WTC11 (cell line): ENCODE results near the gene HPN. TPM values are rescaled to one million over a fixed set of nuclear protein-coding genes. Genes with fewer than 3 reads are reported as not detected.

Experiments
- ATAC-seq: fragments of 200-7000 bp; cut with Tn5 transposase; 2 replicates; pipeline ENCODE4 v1.10.0; 2021; ENCODE audit warnings: mild to moderate bottlenecking, moderate library complexity
- CTCF ChIA-PET: fragments of 300-600 bp; sonication (Branson Sonifier 250); formaldehyde crosslinking; loops from one replicate; lab custom pipeline; 2021; ENCODE audit warnings: antibody characterized with exemption; lab: Charles Lee
- POLR2A ChIA-PET: fragments of 350-600 bp; sonication (Branson Sonifier 250); formaldehyde crosslinking; loops from one replicate; lab custom pipeline; 2021; ENCODE audit warnings: antibody characterized with exemption; lab: Charles Lee
- DNase-seq: peaks from one replicate; pipeline ENCODE4 v3.0.0; 2021; ENCODE audit warnings: low spot score
- H3K27ac Mint-ChIP-seq: 2 replicates; pipeline ENCODE4 v1.8.0; 2021; ENCODE audit warnings: mixed read lengths
- H3K27me3 Mint-ChIP-seq: 2 replicates; pipeline ENCODE4 v1.8.0; 2021; ENCODE audit warnings: low read depth, mild to moderate bottlenecking, moderate library complexity, mixed read lengths
- H3K36me3 Mint-ChIP-seq: 2 replicates; pipeline ENCODE4 v1.8.0; 2021; ENCODE audit warnings: mixed read lengths
- H3K4me1 Mint-ChIP-seq: 2 replicates; pipeline ENCODE4 v1.8.0; 2022; ENCODE audit warnings: mixed read lengths
- H3K4me3 Mint-ChIP-seq: 2 replicates; pipeline ENCODE4 v1.8.0; 2021; ENCODE audit warnings: mild to moderate bottlenecking, moderate library complexity, mixed read lengths
- H3K9me3 Mint-ChIP-seq: 2 replicates; pipeline ENCODE4 v1.8.0; 2021; ENCODE audit warnings: mixed read lengths
- ELF4 ChIP-seq: sonication (generic); formaldehyde crosslinking; IDR thresholded peaks from 2 replicates; pipeline ENCODE4 v1.8.1; 2022; ENCODE audit warnings: low read depth, mild to moderate bottlenecking, moderate library complexity, missing genetic modification reagents
- EMX1 ChIP-seq: fragments of 250-450 bp; sonication (Bioruptor Pico); IDR thresholded peaks from 2 replicates; pipeline ENCODE4 v1.8.0; 2021; ENCODE audit warnings: mild to moderate bottlenecking
- ETV6 ChIP-seq: sonication (generic); formaldehyde crosslinking; IDR thresholded peaks from 2 replicates; pipeline ENCODE4 v1.8.1; 2022; ENCODE audit warnings: mild to moderate bottlenecking, missing genetic modification reagents
- FOXJ3 ChIP-seq: sonication (generic); formaldehyde crosslinking; IDR thresholded peaks from 2 replicates; pipeline ENCODE4 v1.9.0; 2021; ENCODE audit warnings: missing genetic modification reagents, mild to moderate bottlenecking, borderline replicate concordance
- FOXP1 ChIP-seq: sonication (generic); formaldehyde crosslinking; IDR thresholded peaks from 2 replicates; pipeline ENCODE4 v1.8.0; 2022; ENCODE audit warnings: missing genetic modification reagents, mild to moderate bottlenecking, moderate library complexity, borderline replicate concordance
- GTF2I ChIP-seq: fragments of 250-450 bp; sonication (Bioruptor Pico); conservative IDR thresholded peaks from 2 replicates; pipeline ENCODE4 v1.4.0; 2021; ENCODE audit warnings: mild to moderate bottlenecking
- NFATC4 ChIP-seq: fragments of 250-450 bp; sonication (Bioruptor Pico); IDR thresholded peaks from 2 replicates; pipeline ENCODE4 v1.9.0; 2021; ENCODE audit warnings: mild to moderate bottlenecking
- NR3C1 ChIP-seq: sonication (generic); formaldehyde crosslinking; conservative IDR thresholded peaks from 2 replicates; pipeline ENCODE4 v1.8.1; 2023; ENCODE audit warnings: low read depth, mild to moderate bottlenecking, missing genetic modification reagents
- TCF7 ChIP-seq: sonication (generic); formaldehyde crosslinking; IDR thresholded peaks from 2 replicates; pipeline ENCODE4 v1.8.0; 2022; ENCODE audit warnings: mild to moderate bottlenecking, low read depth, missing genetic modification reagents, moderate library complexity
- ZBTB21 ChIP-seq: sonication (generic); formaldehyde crosslinking; IDR thresholded peaks from 2 replicates; pipeline ENCODE4 v1.8.1; 2023; ENCODE audit warnings: mild to moderate bottlenecking, missing genetic modification reagents, borderline replicate concordance
- ZNF263 ChIP-seq: sonication (generic); formaldehyde crosslinking; IDR thresholded peaks from 2 replicates; pipeline ENCODE4 v1.8.1; 2022; ENCODE audit warnings: low read depth, mild to moderate bottlenecking, moderate library complexity, missing genetic modification reagents
- ZNF317 ChIP-seq: sonication (generic); formaldehyde crosslinking; IDR thresholded peaks from 2 replicates; pipeline ENCODE4 v1.8.1; 2023; ENCODE audit warnings: low read depth, mild to moderate bottlenecking, moderate library complexity, missing genetic modification reagents, borderline replicate concordance
- ZNF396 ChIP-seq: fragments of 250-450 bp; sonication (Bioruptor Pico); IDR thresholded peaks from 2 replicates; pipeline ENCODE4 v1.8.0; 2021; ENCODE audit warnings: mild to moderate bottlenecking, moderate library complexity, borderline replicate concordance
- ZNF416 ChIP-seq: fragments of 250-450 bp; sonication (Bioruptor Pico); IDR thresholded peaks from 2 replicates; pipeline ENCODE4 v1.9.0; 2021; ENCODE audit warnings: mild to moderate bottlenecking, inconsistent platforms
- total RNA-seq: library from RNA; stranded (reverse); gene quantifications from 3 replicates; pipeline ENCODE4 v1.2.3, GENCODE V29; 2021
- TF ChIP-seq, protein P1 (sequence below): sonication (generic); formaldehyde crosslinking; IDR thresholded peaks from 2 replicates; pipeline ENCODE4 v1.8.0; 2022; ENCODE audit warnings: mild to moderate bottlenecking, missing genetic modification reagents
- TF ChIP-seq, protein P2 (sequence below): sonication (generic); formaldehyde crosslinking; IDR thresholded peaks from 2 replicates; pipeline ENCODE4 v1.8.1; 2022; ENCODE audit warnings: low read depth, mild to moderate bottlenecking, moderate library complexity, missing genetic modification reagents, borderline replicate concordance
- TF ChIP-seq, protein P3 (sequence below): sonication (generic); formaldehyde crosslinking; IDR thresholded peaks from 2 replicates; pipeline ENCODE4 v1.8.0; 2022; ENCODE audit warnings: mild to moderate bottlenecking, missing genetic modification reagents
- TF ChIP-seq, protein P4 (sequence below): sonication (generic); formaldehyde crosslinking; IDR thresholded peaks from 2 replicates; pipeline ENCODE4 v1.8.0; 2023; ENCODE audit warnings: missing genetic modification reagents
- TF ChIP-seq, protein P5 (sequence below): sonication (generic); formaldehyde crosslinking; IDR thresholded peaks from 2 replicates; pipeline ENCODE4 v1.8.1; 2023; ENCODE audit warnings: mild to moderate bottlenecking, moderate library complexity, missing genetic modification reagents
- TF ChIP-seq, protein P6 (sequence below): fragments of 250-450 bp; sonication (Bioruptor Pico); IDR thresholded peaks from 2 replicates; pipeline ENCODE4 v1.9.0; 2021; ENCODE audit warnings: mild to moderate bottlenecking
- TF ChIP-seq, protein P7 (sequence below): fragments of 250-450 bp; sonication (Bioruptor Pico); IDR thresholded peaks from 2 replicates; pipeline ENCODE4 v1.9.0; 2021; ENCODE audit warnings: mild to moderate bottlenecking, borderline replicate concordance
- TF ChIP-seq, protein P8 (sequence below): fragments of 250-450 bp; sonication (Bioruptor Pico); IDR thresholded peaks from 2 replicates; pipeline ENCODE4 v1.9.0; 2021; ENCODE audit warnings: moderate library complexity, mild to moderate bottlenecking, inconsistent platforms, borderline replicate concordance

The HPN gene
- total RNA-seq, 1 experiment from 2014 or later, result 20.8 TPM

DNA sequence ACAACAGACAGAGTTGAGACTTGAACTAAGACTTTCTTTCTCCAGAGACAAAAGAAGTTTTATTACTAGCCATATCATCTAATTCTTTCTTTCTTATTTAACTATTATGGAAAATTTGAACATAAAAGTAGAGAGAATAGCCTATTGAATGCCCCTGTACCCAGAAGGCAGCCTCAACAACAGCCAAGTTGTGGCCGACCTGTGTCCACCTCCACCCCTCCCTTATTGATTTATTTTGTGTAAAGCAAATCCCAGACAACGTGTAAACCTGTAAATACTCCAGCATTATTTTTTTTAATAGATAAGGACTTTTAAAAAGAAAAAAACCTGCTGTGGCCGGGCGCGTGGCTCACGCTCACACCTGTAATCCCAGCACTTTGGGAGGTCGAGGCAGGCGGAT, 48.0 kb downstream of the HPN start:
- DNase-seq, result no peak
- no peaks in the 10 kb centered on the region; the same call in 1 of the 2 replicates for H3K9me3 Mint-ChIP-seq
- no peaks in the 10 kb centered on the region for H3K36me3 Mint-ChIP-seq
- TF ChIP-seq FOXP1 (no peak), ZNF416 (CRISPR knock-in tag) (no peak), FOXJ3 (CRISPR knock-in tag) (no peak), ETV6 (no peak)
- TF ChIP-seq, protein P1, sequence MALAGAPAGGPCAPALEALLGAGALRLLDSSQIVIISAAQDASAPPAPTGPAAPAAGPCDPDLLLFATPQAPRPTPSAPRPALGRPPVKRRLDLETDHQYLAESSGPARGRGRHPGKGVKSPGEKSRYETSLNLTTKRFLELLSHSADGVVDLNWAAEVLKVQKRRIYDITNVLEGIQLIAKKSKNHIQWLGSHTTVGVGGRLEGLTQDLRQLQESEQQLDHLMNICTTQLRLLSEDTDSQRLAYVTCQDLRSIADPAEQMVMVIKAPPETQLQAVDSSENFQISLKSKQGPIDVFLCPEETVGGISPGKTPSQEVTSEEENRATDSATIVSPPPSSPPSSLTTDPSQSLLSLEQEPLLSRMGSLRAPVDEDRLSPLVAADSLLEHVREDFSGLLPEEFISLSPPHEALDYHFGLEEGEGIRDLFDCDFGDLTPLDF, result no peak
- TF ChIP-seq, protein P2, sequence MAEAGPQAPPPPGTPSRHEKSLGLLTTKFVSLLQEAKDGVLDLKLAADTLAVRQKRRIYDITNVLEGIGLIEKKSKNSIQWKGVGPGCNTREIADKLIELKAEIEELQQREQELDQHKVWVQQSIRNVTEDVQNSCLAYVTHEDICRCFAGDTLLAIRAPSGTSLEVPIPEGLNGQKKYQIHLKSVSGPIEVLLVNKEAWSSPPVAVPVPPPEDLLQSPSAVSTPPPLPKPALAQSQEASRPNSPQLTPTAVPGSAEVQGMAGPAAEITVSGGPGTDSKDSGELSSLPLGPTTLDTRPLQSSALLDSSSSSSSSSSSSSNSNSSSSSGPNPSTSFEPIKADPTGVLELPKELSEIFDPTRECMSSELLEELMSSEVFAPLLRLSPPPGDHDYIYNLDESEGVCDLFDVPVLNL (CRISPR knock-in tag), result no peak
- TF ChIP-seq, protein P3, sequence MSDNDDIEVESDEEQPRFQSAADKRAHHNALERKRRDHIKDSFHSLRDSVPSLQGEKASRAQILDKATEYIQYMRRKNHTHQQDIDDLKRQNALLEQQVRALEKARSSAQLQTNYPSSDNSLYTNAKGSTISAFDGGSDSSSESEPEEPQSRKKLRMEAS (CRISPR knock-in tag), result no peak
- TF ChIP-seq, protein P4, sequence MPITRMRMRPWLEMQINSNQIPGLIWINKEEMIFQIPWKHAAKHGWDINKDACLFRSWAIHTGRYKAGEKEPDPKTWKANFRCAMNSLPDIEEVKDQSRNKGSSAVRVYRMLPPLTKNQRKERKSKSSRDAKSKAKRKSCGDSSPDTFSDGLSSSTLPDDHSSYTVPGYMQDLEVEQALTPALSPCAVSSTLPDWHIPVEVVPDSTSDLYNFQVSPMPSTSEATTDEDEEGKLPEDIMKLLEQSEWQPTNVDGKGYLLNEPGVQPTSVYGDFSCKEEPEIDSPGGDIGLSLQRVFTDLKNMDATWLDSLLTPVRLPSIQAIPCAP (CRISPR knock-in tag), result no peak
- TF ChIP-seq, all 79 proteins: peak for 0
- Mint-ChIP-seq H3K27me3 (peaks cover 5% of the 10 kb centered on the region), H3K4me1 (peaks cover 13% of the 10 kb centered on the region), H3K4me3 (no peak overlapping the region), H3K27ac (no peak overlapping the region)
- POLR2A ChIA-PET, result interaction anchor here (0.6 to 1.0 kb wide), 3 partner anchors 23 to 482 kb away, joined by 3 read pairs; no protein-coding TSS in a partner anchor
- no peak for ATAC-seq
- CTCF ChIA-PET, result interaction anchor here (0.6 to 3.9 kb wide), 20 partner anchors 9 to 251 kb away, joined by 3 to 58 read pairs (median 5); partner anchors contain the start of gene LGI4

DNA sequence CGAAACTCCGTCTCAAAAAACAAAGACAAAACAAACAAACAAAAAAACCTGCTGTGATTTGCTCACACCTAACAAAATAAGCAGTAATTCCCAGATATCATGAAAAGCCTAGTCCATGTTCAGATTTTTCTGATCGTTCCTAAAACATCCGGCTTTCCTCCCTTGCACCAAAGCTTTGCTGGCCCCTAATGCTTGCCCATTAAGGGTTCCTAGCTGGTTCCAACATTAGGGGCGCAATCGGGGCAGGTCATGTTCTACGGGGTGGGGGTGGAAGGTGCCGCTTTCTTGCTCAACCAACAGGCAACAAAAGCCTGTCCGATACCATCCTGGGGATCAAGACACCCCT, 48.6 kb downstream of the HPN start:
- peaks cover 13% of the 10 kb centered on the region for H3K4me1 Mint-ChIP-seq
- H3K27ac Mint-ChIP-seq, result no peak overlapping the region
- peak overlapping the region; percentile 55 for H3K4me3 Mint-ChIP-seq
- DNase-seq, result no peak
- 0 out of 2 replicates have a peak, but pooled peaks have one; percentile 7 for ATAC-seq
- ChIA-PET POLR2A (interaction anchor here (0.6 to 1.0 kb wide), 4 partner anchors 22 to 483 kb away, joined by 3 to 5 read pairs (median 3); no protein-coding TSS in a partner anchor), CTCF (interaction anchor here (0.6 to 3.9 kb wide), 23 partner anchors 8 to 251 kb away, joined by 3 to 58 read pairs (median 5); partner anchors contain the start of gene LGI4)
- peaks cover 5% of the 10 kb centered on the region for H3K27me3 Mint-ChIP-seq
- no peaks in the 10 kb centered on the region for H3K36me3 Mint-ChIP-seq
- H3K9me3 Mint-ChIP-seq, result no peaks in the 10 kb centered on the region; the same call in 1 of the 2 replicates
- TF ChIP-seq, protein P5, sequence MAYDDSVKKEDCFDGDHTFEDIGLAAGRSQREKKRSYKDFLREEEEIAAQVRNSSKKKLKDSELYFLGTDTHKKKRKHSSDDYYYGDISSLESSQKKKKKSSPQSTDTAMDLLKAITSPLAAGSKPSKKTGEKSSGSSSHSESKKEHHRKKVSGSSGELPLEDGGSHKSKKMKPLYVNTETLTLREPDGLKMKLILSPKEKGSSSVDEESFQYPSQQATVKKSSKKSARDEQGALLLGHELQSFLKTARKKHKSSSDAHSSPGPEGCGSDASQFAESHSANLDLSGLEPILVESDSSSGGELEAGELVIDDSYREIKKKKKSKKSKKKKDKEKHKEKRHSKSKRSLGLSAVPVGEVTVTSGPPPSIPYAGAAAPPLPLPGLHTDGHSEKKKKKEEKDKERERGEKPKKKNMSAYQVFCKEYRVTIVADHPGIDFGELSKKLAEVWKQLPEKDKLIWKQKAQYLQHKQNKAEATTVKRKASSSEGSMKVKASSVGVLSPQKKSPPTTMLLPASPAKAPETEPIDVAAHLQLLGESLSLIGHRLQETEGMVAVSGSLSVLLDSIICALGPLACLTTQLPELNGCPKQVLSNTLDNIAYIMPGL (CRISPR knock-in tag), result no peak
- no peak for TF ChIP-seq TCF7 (CRISPR knock-in tag)
- no peak for TF ChIP-seq ZNF317 (CRISPR knock-in tag)
- no peak for TF ChIP-seq ZBTB21 (CRISPR knock-in tag)
- TF ChIP-seq, protein P6, sequence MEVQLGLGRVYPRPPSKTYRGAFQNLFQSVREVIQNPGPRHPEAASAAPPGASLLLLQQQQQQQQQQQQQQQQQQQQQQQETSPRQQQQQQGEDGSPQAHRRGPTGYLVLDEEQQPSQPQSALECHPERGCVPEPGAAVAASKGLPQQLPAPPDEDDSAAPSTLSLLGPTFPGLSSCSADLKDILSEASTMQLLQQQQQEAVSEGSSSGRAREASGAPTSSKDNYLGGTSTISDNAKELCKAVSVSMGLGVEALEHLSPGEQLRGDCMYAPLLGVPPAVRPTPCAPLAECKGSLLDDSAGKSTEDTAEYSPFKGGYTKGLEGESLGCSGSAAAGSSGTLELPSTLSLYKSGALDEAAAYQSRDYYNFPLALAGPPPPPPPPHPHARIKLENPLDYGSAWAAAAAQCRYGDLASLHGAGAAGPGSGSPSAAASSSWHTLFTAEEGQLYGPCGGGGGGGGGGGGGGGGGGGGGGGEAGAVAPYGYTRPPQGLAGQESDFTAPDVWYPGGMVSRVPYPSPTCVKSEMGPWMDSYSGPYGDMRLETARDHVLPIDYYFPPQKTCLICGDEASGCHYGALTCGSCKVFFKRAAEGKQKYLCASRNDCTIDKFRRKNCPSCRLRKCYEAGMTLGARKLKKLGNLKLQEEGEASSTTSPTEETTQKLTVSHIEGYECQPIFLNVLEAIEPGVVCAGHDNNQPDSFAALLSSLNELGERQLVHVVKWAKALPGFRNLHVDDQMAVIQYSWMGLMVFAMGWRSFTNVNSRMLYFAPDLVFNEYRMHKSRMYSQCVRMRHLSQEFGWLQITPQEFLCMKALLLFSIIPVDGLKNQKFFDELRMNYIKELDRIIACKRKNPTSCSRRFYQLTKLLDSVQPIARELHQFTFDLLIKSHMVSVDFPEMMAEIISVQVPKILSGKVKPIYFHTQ, result no peak
- TF ChIP-seq, protein P7, sequence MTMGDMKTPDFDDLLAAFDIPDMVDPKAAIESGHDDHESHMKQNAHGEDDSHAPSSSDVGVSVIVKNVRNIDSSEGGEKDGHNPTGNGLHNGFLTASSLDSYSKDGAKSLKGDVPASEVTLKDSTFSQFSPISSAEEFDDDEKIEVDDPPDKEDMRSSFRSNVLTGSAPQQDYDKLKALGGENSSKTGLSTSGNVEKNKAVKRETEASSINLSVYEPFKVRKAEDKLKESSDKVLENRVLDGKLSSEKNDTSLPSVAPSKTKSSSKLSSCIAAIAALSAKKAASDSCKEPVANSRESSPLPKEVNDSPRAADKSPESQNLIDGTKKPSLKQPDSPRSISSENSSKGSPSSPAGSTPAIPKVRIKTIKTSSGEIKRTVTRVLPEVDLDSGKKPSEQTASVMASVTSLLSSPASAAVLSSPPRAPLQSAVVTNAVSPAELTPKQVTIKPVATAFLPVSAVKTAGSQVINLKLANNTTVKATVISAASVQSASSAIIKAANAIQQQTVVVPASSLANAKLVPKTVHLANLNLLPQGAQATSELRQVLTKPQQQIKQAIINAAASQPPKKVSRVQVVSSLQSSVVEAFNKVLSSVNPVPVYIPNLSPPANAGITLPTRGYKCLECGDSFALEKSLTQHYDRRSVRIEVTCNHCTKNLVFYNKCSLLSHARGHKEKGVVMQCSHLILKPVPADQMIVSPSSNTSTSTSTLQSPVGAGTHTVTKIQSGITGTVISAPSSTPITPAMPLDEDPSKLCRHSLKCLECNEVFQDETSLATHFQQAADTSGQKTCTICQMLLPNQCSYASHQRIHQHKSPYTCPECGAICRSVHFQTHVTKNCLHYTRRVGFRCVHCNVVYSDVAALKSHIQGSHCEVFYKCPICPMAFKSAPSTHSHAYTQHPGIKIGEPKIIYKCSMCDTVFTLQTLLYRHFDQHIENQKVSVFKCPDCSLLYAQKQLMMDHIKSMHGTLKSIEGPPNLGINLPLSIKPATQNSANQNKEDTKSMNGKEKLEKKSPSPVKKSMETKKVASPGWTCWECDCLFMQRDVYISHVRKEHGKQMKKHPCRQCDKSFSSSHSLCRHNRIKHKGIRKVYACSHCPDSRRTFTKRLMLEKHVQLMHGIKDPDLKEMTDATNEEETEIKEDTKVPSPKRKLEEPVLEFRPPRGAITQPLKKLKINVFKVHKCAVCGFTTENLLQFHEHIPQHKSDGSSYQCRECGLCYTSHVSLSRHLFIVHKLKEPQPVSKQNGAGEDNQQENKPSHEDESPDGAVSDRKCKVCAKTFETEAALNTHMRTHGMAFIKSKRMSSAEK (CRISPR knock-in tag), result no peak
- TF ChIP-seq, protein P8, sequence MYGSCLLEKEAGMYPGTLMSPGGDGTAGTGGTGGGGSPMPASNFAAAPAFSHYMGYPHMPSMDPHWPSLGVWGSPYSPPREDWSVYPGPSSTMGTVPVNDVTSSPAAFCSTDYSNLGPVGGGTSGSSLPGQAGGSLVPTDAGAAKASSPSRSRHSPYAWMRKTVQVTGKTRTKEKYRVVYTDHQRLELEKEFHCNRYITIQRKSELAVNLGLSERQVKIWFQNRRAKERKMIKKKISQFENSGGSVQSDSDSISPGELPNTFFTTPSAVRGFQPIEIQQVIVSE (CRISPR knock-in tag), result no peak
- no peak for TF ChIP-seq ZNF396 (CRISPR knock-in tag)
- no peak for TF ChIP-seq GTF2I (CRISPR knock-in tag)
- no peak for TF ChIP-seq FOXJ3 (CRISPR knock-in tag)
- TF ChIP-seq NR3C1 (CRISPR knock-in tag), result no peak
- TF ChIP-seq EMX1 (CRISPR knock-in tag), result no peak
- no peak for TF ChIP-seq NFATC4
- no peak for TF ChIP-seq ELF4 (CRISPR knock-in tag)
- TF ChIP-seq ZNF263, result no peak
